HG03439 (cell line): ENCODE measurements around the gene CALD1.

ENCODE experiments used
- ATAC-seq: cut with Tn5 transposase; IDR thresholded peaks from one replicate; pipeline ENCODE4 v1.9.1; 2021; ENCODE audit warnings: mild to moderate bottlenecking, moderate library complexity; ENCODE audit not compliant: unreplicated experiment

Gene CALD1

DNA sequence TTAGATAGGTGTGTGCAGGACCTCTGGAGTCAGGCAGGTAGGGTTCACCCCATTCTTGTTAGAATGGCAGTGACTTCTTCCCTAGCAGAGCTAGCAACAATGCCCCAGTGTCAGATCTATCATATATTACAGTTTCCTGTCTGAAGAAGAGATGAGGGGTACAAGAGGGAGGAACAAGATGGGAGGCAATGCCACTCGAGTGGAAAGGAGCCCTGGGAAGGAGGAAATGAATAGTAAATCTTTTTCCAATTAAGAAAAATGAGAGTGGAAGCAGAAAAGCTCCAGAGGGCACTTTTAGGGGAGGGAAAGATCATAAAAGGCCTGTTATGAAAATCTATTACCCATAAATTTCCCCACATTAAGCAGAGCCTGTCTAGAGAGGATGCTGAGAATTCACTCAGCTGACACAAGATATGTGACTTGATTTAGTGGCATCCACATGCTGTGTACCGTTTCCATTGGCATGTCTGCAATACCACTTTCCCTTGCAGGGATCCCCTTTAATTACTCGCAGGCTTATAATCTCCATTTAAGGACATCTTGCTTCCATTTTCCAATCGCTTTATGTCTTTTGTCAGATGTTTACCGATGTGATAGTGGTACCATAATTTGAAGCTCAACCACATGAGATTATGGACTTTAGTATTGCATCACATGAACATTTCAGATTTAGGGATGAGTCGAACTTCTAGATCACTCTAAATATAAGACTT, 136.9 kb downstream of the CALD1 start:
- ATAC-seq: no peak

DNA sequence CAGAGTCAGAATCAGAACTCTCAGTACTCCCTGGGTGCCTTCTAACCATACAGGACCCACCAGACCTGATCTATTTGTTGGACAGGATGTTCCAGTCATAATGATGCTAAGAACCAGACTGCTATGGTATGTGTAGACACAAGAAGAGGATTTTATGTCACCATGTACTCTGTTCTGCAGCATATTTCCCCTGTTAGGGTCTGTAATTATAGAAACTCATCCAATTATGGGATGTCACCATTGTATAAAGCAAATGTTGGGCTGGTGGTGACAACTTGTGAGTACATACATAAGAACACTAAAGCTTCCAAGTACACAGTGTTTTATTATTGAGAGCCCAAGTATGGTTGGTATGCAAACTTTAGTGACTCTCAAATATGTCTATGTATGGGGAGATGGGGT, 139.8 kb downstream of the CALD1 start:
- ATAC-seq: peak; percentile 67

DNA sequence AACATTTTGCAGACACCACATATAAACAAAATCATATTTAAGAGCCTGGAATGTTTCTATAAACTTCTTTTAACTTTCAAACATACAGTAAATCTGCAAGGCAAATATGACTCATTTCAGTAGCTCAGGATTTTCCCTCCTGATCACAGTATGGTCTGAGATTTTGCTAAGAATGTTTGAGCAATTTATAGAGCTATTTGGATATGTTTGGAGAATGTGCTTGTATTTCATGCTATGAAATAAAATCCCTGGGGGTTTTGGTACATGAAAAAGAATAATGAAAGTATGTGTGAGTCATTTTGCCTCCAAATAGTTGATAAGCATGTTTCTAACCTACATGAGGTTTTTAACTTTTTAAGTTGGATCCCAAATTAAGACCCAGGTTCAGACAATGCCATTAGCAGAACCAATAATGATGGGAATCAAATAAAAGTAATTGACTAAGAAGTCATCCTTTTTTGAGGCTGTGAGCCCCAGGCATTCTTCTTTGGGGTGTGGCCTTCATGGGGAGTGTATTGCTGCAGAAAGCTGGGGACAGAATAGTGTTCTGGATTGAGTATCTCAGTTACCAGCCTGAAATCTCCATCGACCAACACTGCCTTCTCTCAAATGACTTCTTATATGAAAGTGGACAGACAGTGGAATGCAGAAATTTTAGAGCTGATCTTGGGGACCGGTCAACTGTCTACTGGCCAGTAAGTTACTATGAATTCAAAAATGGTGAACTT, 140.8 kb downstream of the CALD1 start:
- ATAC-seq: no peak

DNA sequence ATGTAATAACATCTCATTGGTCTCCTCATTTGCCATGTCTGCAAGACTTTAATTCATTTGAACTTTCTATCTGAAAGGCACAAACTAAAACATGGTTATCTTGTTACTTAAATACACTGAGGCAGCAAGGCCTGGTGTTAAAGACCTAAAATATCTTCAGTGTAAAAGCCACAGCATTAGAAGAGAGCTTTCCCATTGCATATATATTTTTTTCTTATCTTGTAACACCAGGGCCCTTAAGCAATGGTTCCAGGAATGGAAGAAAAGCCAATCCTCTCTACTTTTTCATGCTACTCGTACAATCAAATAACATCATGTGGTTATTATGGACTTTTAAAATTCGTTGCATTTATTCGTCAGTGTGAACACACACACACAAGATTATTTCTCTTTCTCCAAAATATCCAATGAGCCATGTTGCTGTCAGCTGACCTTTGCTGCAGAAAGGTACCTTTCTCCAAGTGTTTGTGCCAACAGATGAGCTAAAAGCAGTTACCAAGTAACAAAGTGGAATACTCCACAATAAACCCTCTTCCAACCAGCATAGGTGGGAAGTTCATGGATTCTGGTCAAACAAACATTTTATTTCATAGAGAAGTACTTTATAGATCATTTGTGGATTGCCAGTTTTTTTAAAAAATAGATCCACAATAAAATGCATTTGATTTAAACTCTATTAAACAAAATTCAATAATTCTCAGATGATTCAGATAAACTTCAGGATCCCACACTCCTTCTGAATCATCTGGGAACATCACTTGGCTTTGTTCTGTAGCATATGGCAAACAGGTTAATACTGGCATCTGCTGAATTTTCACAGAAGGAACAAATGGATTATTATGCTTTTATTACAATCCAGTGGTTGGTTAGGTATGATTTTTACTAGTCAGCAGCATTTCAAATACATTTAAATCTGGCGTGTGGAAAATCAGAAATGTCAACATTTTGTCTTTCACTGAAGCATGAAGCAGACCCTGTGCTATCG, 143.6 kb downstream of the CALD1 start:
- no peak for ATAC-seq

DNA sequence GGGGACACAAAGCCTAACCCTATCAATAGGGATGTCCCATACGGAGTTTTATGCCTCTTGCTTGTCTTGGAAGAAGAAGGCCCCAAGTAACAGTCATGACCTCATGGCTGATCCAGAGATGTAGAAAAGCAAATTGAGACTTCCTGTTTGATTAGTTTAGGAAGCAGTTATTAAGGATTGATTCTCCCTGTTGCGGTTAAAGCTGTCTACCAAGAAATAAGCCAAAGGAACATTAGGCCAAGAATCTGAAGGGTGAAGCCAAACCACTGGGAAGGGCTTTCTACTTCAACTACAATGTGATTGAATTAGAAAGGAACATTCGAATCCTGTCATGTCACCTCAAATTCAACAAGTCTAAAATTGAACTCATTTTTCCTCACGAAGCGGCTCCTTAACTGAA, 146.3 kb downstream of the CALD1 start:
- no peak for ATAC-seq

DNA sequence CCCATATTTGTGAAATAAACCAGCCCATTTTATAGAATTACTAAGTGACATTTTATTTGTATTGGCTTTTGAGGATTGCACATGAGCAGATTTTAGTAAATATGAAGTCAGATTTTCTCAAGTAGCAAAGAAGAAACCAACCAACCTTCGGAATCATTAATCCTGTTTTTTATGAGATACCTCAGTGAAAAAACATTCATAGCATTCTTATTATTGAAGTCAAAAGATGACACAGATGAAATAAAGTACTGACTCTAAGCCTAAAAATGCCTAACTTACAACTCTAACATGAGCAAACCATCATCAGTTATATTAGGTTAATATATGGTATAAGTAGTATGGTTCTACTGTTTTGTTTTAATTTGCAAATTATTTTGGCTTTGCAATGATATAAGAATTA, 147.0 kb downstream of the CALD1 start:
- ATAC-seq: no peak

DNA sequence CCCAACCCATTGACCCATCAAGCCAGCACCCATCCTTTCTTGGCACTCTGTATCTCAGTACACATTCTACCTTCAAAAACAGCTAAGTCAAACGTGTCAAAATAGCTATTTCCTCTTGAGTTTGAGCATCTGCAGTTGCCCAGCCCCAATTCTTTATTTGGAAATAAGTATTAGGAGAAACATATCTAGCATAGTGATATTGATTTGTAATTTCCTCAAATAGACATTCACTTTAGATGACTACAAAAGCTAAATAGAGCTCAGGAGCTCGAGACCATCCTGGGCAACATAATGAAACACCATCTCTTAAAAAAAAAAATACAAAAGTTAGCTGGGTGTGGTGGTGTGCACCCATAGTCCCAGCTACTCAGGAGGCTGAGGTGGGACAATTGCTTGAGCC, 147.6 kb downstream of the CALD1 start:
- ATAC-seq: no peak

DNA sequence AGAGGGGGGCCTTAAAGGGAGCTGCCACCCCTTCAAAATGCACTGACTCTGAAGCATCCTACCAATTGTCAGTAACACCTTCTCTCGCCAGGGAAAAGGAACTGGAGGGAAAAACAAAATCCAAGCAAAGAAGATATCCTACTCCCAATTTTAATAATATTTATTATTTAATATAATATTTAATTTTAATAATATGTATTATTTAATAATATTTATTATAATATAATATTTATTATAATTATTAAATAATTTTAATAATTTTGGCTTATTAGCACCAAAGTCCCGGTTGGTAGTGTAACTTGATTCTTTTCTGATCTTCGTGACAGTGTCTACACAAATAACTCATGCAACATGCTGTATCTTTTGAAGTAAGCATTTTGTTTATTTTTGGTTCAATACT, 148.3 kb downstream of the CALD1 start:
- no peak for ATAC-seq

DNA sequence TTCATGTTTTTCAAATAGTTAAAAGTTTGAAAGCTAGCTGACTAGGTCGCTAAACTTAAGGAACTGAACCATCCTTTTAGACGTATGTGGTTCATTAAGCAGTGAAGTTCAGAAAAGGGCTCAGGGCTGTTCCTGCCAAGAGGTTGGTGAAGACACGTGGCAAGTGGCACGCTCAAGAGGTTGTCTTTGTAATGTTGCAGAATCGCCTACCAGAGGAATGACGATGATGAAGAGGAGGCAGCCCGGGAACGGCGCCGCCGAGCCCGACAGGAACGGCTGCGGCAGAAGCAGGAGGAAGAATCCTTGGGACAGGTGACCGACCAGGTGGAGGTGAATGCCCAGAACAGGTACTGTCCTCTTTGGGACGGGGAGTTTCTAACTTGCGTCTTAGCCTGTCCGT, 149.1 kb downstream of the CALD1 start:
- ATAC-seq: no peak

DNA sequence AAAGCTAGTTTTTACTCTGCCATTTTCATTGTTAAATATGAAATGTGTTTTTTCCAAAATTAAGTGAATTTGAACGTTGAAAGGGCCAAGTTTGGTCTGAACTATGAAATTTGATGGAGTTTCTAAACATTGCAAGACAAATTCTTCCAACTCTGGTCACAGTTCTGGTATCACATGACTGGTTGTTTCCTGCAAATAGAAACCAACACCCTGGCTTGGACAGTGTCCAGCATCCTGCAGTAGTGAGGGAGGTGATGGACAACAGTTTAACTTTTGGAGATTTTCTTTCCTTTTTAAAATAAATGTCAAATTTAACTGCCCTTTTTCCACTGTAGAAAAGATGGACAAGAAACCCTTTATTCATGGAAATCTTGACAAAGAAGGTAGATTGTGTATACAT, 152.1 kb downstream of the CALD1 start:
- ATAC-seq: no peak

DNA sequence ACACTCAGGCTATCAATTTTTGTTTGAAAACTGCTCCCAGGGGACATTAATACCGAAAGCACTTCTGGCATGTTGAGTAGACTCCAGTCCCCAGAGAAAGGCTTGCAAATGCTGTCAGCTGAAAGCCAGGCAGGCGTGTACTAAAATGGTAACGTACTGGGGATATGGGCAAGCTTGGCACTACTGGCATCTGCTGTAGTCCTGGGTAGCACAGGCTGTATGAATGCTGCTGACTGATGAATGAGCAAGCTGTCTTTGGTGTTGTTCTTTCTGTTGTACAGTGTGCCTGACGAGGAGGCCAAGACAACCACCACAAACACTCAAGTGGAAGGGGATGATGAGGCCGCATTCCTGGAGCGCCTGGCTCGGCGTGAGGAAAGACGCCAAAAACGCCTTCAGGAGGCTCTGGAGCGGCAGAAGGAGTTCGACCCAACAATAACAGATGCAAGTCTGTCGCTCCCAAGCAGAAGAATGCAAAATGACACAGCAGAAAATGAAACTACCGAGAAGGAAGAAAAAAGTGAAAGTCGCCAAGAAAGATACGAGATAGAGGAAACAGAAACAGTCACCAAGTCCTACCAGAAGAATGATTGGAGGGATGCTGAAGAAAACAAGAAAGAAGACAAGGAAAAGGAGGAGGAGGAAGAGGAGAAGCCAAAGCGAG, 153.4 kb downstream of the CALD1 start:
- ATAC-seq: no peak

DNA sequence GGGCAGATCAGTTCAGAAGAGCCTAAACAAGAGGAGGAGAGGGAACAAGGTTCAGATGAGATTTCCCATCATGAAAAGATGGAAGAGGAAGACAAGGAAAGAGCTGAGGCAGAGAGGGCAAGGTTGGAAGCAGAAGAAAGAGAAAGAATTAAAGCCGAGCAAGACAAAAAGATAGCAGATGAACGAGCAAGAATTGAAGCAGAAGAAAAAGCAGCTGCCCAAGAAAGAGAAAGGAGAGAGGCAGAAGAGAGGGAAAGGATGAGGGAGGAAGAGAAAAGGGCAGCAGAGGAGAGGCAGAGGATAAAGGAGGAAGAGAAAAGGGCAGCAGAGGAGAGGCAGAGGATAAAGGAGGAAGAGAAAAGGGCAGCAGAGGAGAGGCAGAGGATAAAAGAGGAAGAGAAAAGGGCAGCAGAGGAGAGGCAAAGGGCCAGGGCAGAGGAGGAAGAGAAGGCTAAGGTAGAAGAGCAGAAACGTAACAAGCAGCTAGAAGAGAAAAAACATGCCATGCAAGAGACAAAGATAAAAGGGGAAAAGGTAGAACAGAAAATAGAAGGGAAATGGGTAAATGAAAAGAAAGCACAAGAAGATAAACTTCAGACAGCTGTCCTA, 154.1 kb downstream of the CALD1 start:
- no peak for ATAC-seq

DNA sequence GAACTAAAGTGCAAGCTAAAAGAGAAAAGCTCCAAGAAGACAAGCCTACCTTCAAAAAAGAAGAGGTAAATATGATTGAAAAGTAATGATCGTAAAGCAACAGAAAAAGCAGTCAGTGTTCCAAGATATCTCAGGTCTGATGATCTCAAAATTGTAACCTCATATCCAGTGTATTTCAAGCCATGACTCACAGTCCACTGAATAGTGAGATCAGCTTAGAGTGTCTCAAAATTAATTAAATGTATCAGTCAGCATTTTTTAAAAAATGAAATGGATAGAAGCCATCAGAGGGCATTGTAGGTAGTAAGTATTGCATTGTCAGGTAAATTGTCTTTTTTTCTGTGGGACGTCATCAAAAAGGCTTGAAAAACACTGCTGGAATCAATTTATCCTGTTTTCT, 156.3 kb downstream of the CALD1 start:
- ATAC-seq: no peak

DNA sequence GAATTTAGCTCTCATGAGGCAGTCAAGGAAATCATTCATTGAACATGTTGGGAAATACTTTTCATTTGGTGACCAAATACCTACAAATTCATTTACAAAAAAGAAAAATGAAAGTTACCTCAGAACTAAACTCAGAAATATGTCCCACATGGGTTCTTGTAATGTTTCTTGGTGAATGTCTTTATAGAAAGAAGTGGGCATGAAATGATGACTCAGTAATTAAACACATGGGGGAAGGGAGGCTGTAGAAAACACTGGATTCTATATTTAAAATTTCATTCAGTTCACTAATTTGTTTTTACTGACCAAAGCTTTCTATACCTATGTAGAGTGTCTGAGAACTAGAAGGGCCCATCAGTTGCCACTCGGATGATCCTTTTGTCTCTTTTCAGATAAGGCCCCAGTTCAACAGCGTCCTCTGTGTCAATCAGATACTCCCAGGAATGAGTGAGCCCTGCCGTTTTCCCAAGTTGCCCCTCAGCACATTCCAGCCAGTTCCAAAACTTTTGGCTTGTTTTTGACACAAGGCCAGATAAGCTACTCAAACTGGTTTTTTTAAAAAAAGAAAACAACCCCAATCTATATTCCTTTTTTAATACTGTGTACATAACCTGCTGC, 157.6 kb downstream of the CALD1 start:
- ATAC-seq: no peak

DNA sequence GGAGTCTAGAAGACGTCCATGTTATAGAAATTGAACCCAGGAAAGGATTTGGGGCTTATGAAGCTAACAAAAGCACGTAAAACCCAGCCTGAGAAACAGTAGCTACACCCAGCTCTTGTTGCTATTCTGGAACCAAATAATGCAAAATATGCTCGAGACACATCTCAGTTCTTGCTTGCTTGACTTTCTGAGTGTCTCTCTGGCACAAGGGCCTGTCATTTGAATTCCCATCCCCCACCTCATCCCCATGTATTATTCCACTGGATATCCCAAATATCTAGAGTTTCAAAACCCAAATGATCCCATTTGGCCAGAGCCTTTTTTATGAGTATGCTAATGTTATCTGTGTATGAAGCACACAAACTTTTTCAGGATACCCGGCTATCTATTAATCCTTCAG, 158.7 kb downstream of the CALD1 start:
- ATAC-seq: no peak

DNA sequence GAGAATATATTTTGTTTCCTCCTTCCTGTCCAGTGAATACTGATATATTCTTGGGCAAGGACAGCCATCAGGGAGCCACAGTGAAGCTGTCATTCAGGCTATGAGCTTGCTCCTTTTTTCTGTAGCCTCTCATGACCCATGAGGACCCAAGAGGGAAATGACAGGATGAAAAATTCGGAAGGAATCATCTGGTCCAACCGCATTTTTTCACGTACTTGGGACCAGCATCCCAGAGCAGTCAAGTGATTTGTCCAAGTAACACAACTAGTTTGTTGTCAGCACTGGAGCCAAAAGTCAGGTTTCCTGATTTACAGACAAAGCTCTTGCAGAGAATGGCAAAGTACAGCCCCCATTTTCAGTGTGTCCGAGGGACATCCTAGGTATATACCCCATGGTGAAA, 159.7 kb downstream of the CALD1 start:
- no peak for ATAC-seq

DNA sequence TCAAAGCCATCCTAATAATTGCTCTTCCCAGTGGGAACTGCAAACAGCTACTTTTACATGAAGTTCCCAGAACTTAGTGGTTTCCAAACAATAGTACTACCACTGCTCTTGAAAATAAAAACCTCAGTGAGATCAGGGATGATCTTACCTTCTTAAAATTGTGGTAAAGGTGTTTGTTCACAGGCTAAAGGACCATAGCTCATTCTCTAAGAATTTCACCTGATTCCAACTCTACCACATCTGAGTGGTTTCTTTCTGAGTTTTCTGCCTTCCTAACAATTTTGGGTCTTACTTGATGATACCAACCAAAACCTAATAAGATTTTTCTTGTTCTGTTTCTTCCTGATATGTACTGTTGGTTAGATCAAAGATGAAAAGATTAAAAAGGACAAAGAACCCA, 161.3 kb downstream of the CALD1 start:
- ATAC-seq: no peak

DNA sequence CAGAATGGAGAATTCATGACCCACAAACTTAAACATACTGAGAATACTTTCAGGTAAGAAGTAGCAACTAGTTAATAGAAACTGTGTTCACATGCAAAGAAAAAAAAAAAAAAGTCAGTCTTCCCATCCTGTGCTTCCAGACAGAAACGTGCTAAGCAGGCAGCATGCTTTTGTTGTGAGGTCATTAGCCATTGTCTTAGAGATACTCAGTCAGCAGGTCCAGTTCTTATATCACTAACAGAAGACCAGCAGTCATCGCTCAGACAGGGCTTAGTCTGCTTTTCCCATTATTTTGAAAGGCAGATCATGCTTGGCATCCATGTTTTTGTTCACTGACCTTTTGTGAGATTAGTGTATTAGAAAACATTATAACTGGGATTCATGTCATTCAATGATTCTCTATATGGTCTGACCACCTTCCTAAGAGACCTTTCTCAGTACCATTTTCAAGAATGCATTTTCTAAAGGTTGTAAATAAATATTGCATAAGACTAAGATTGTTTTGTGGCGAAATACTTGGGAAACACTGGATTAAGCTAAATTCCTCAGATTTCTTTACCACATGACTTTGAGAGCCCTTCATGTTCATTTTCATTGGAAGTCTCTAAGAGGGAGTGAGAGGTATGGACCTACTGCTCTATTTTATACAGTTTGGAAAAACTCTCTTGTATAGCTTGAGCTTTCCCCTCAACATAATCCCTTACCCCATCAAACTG, 161.9 kb downstream of the CALD1 start:
- ATAC-seq: no peak

DNA sequence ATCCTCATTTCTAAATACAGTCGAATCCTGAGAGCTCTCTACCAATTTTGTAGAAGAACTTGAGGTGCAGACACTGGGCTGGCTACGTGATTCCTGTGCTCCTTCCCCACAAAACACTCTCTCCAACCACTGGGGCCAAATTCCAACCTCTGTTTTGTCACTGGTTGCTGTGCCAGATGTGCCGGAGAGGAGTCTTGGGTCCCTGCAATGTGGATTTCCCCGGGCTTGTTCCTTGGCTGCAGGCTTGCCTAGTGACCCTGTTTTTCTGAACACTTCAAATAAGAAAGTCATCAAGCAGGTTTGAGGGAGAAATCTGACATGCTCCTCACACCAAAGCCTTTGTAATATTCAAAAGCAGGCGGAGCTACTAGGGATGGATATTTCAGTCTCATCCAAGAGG, 162.5 kb downstream of the CALD1 start:
- ATAC-seq: no peak
